DOHH2 (cell line): ENCODE data around the gene BRI3BP.
A peak's percentile ranks its signal among the peaks of the same experiment; 100 is the strongest.
"Not testable (repeated sequence)": the region's sequence is repeated elsewhere in the genome, so short reads cannot be mapped to it uniquely, and the experiment has no call there.

Experiments used
- H3F3A ChIP-seq: fragments of 200-600 bp; sonication (generic), shearing (Covaris generic); 2 replicates; pipeline ENCODE4 v1.6.0; 2016; ENCODE audit warnings: antibody characterized with exemption, mild to moderate bottlenecking; ENCODE audit not compliant: control insufficient read depth, insufficient read depth
- H3K27ac ChIP-seq: fragments of 200-600 bp; sonication (generic); 2 replicates; pipeline ENCODE4 v1.5.1; 2014; ENCODE audit warnings: low read depth, mild to moderate bottlenecking, low read length, moderate library complexity
- H3K27me3 ChIP-seq: fragments of 200-600 bp; sonication (generic); 2 replicates; pipeline ENCODE4 v1.6.1; 2014; ENCODE audit warnings: mild to moderate bottlenecking, low read length, mixed read lengths; ENCODE audit not compliant: control insufficient read depth
- H3K36me3 ChIP-seq: fragments of 200-600 bp; sonication (generic); 2 replicates; pipeline ENCODE4 v1.6.1; 2014; ENCODE audit warnings: mild to moderate bottlenecking, low read length, moderate library complexity, mixed read lengths; ENCODE audit not compliant: control insufficient read depth
- H3K4me1 ChIP-seq: fragments of 200-600 bp; sonication (generic); 2 replicates; pipeline ENCODE4 v1.6.1; 2014; ENCODE audit warnings: mild to moderate bottlenecking, low read length, mixed read lengths; ENCODE audit not compliant: control insufficient read depth
- H3K4me2 ChIP-seq: fragments of 200-600 bp; sonication (generic); 2 replicates; pipeline ENCODE4 v1.6.0; 2014; ENCODE audit warnings: mild to moderate bottlenecking, low read length, moderate library complexity
- H3K4me3 ChIP-seq: fragments of 200-600 bp; sonication (generic); 2 replicates; pipeline ENCODE4 v1.5.1; 2014; ENCODE audit warnings: mild to moderate bottlenecking, low read length, mixed read lengths
- H3K79me2 ChIP-seq: fragments of 200-600 bp; sonication (generic); 2 replicates; pipeline ENCODE4 v1.6.1; 2014; ENCODE audit warnings: mild to moderate bottlenecking, low read length, mixed read lengths; ENCODE audit not compliant: control insufficient read depth
- H3K9me2 ChIP-seq: fragments of 200-600 bp; sonication (generic); replicated peaks from 2 replicates; pipeline ENCODE4 v1.6.1; 2014; ENCODE audit warnings: mild to moderate bottlenecking, low read length, mixed read lengths; ENCODE audit not compliant: control insufficient read depth
- H3K9me3 ChIP-seq: fragments of 200-600 bp; sonication (generic); 2 replicates; pipeline ENCODE4 v1.6.1; 2014; ENCODE audit warnings: antibody characterized with exemption, low read length, mixed read lengths; ENCODE audit not compliant: control insufficient read depth, insufficient read depth
- H4K20me1 ChIP-seq: fragments of 200-600 bp; sonication (generic); 2 replicates; pipeline ENCODE4 v1.6.0; 2014; ENCODE audit warnings: low read depth, mild to moderate bottlenecking, antibody characterized with exemption, low read length, moderate library complexity; ENCODE audit not compliant: control insufficient read depth, insufficient read depth
- EZH2phosphoT487 ChIP-seq: fragments of 200-600 bp; sonication (generic); IDR thresholded peaks from 2 replicates; pipeline ENCODE4 v1.6.1; 2017; ENCODE audit warnings: borderline replicate concordance, mild to moderate bottlenecking, antibody characterized with exemption, low read length, moderate library complexity, mixed read lengths
- TF ChIP-seq, protein P1 (sequence below): fragments of 200-600 bp; sonication (generic); IDR thresholded peaks from one replicate; pipeline ENCODE4 v1.5.1; 2014; ENCODE audit warnings: antibody characterized with exemption, mild to moderate bottlenecking, low read depth, low read length; ENCODE audit not compliant: poor library complexity, severe bottlenecking

BRI3BP gene

GRCh38 chr12:124979568-124979967, 13.9 kb upstream of the BRI3BP start:
- H3K27ac ChIP-seq: no peak overlapping the region
- TF ChIP-seq, protein P1, sequence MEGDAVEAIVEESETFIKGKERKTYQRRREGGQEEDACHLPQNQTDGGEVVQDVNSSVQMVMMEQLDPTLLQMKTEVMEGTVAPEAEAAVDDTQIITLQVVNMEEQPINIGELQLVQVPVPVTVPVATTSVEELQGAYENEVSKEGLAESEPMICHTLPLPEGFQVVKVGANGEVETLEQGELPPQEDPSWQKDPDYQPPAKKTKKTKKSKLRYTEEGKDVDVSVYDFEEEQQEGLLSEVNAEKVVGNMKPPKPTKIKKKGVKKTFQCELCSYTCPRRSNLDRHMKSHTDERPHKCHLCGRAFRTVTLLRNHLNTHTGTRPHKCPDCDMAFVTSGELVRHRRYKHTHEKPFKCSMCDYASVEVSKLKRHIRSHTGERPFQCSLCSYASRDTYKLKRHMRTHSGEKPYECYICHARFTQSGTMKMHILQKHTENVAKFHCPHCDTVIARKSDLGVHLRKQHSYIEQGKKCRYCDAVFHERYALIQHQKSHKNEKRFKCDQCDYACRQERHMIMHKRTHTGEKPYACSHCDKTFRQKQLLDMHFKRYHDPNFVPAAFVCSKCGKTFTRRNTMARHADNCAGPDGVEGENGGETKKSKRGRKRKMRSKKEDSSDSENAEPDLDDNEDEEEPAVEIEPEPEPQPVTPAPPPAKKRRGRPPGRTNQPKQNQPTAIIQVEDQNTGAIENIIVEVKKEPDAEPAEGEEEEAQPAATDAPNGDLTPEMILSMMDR: no peak
- no peak for TF ChIP-seq EZH2phosphoT487
- no peaks in the 10 kb centered on the region for H3K27me3 ChIP-seq
- H3K9me3 ChIP-seq: no peaks in the 10 kb centered on the region
- H4K20me1 ChIP-seq: no peaks in the 10 kb centered on the region
- H3K36me3 ChIP-seq: peaks cover 80% of the 10 kb centered on the region
- no peak overlapping the region for H3K4me2 ChIP-seq
- no peaks in the 10 kb centered on the region for H3K4me1 ChIP-seq
- H3K4me3 ChIP-seq: no peak overlapping the region
- no peaks in the 10 kb centered on the region for H3K9me2 ChIP-seq
- peaks cover 23% of the 10 kb centered on the region for H3K79me2 ChIP-seq
- no peaks in the 10 kb centered on the region for H3F3A ChIP-seq

- TF ChIP-seq, protein P1: no peak
- no peak for TF ChIP-seq EZH2phosphoT487
- Histone ChIP-seq H3K79me2 (peaks cover 30% of the 10 kb centered on the region), H3K9me2 (no peaks in the 10 kb centered on the region), H3K27me3 (no peaks in the 10 kb centered on the region), H3K9me3 (no peaks in the 10 kb centered on the region), H3K36me3 (peaks cover 83% of the 10 kb centered on the region), H3K4me3 (no peak overlapping the region), H3K4me1 (no peaks in the 10 kb centered on the region), H4K20me1 (no peaks in the 10 kb centered on the region), H3F3A (no peaks in the 10 kb centered on the region), H3K4me2 (no peak overlapping the region), H3K27ac (no peak overlapping the region)
Measured at GRCh38 chr12:124980098-124980892, 13.2 kb upstream of the BRI3BP start.

DNA sequence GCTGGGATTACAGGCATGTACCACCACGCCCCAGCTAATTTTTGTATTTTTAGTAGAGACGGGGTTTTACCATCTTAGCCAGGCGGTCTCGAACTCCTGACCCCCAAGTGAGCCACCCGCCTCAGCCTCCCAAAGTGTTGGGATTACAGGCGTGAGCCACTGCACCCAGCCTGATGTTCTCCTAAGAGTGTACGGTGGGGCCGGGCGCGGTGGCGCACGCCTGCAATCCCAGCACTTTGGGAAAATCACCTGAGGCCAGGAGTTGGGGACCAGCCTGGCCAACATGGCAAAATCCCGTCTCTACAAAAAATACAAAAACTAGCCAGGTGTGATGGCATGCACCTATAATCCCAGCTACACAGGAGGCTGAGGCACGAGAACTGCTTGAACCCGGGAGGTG, 6.6 kb upstream of the BRI3BP start:
- H3K36me3 ChIP-seq: peaks cover 51% of the 10 kb centered on the region
- H3K27ac ChIP-seq: not testable (repeated sequence)

GRCh38 chr12:124992874-124993625, 395 bp upstream of the BRI3BP start:
- no peak for TF ChIP-seq EZH2phosphoT487
- TF ChIP-seq, protein P1: peak; percentile 79
- H3K9me2 ChIP-seq: no peaks in the 10 kb centered on the region
- H3K27me3 ChIP-seq: no peaks in the 10 kb centered on the region
- H3K27ac ChIP-seq: peak overlapping the region; percentile 87
- H3K36me3 ChIP-seq: peaks cover 41% of the 10 kb centered on the region
- peaks cover 46% of the 10 kb centered on the region for H3K4me1 ChIP-seq
- H3K9me3 ChIP-seq: no peaks in the 10 kb centered on the region
- H3K79me2 ChIP-seq: peaks cover 53% of the 10 kb centered on the region
- peaks cover 28% of the 10 kb centered on the region for H3F3A ChIP-seq
- H4K20me1 ChIP-seq: 0 out of 2 replicates have a peak, but pooled peaks cover 2% of the 10 kb centered on the region
- peak overlapping the region; percentile 74 for H3K4me3 ChIP-seq
- H3K4me2 ChIP-seq: peak overlapping the region; percentile 95

More for the DNA sequence above, 6.6 kb upstream of the BRI3BP start:
- not testable (repeated sequence) for H3K27me3 ChIP-seq, H3K4me3 ChIP-seq, H4K20me1 ChIP-seq, H3F3A ChIP-seq, H3K9me2 ChIP-seq, H3K9me3 ChIP-seq
- Histone ChIP-seq H3K4me2 (peak overlapping the region; percentile 75; the same call in 1 of the 2 replicates), H3K4me1 (peaks cover 20% of the 10 kb centered on the region), H3K79me2 (peaks cover 59% of the 10 kb centered on the region)
